Smooth muscle cell (in vitro differentiated cells): Measurements from ENCODE around the gene CCL27. TPM values are rescaled to one million over a fixed set of nuclear protein-coding genes. Genes with fewer than 3 reads are reported as not detected.

Experiments
- DNase-seq: peaks from one replicate; lab custom pipeline; 2025; ENCODE audit not compliant: unreplicated experiment; lab: John Stamatoyannopoulos, UW
- H2AFZ ChIP-seq: fragments of 200-600 bp; sonication (generic); 2 replicates; pipeline ENCODE4 v1.6.0; 2016; ENCODE audit warnings: antibody characterized with exemption, low read depth, mild to moderate bottlenecking
- H3F3A ChIP-seq: fragments of 200-600 bp; sonication (generic); 2 replicates; pipeline ENCODE4 v1.6.0; 2017; ENCODE audit warnings: antibody characterized with exemption, low read depth
- H3K27ac ChIP-seq: fragments of 200-600 bp; sonication (generic); 2 replicates; pipeline ENCODE4 v1.5.1; 2016; ENCODE audit warnings: low read depth, mild to moderate bottlenecking
- H3K27me3 ChIP-seq: fragments of 200-600 bp; sonication (generic); 2 replicates; pipeline ENCODE4 v1.6.1; 2016; ENCODE audit warnings: low read depth, mild to moderate bottlenecking
- H3K36me3 ChIP-seq: fragments of 200-600 bp; sonication (generic); 2 replicates; pipeline ENCODE4 v1.5.1; 2016; ENCODE audit warnings: low read depth
- H3K4me1 ChIP-seq: fragments of 200-600 bp; sonication (generic); 2 replicates; pipeline ENCODE4 v1.5.1; 2016; ENCODE audit warnings: low read depth
- H3K4me2 ChIP-seq: fragments of 200-600 bp; sonication (generic); 2 replicates; pipeline ENCODE4 v1.6.0; 2016; ENCODE audit warnings: mild to moderate bottlenecking
- H3K4me3 ChIP-seq: fragments of 200-600 bp; sonication (generic); 2 replicates; pipeline ENCODE4 v1.5.1; 2016; ENCODE audit warnings: mild to moderate bottlenecking
- H3K79me2 ChIP-seq: fragments of 200-600 bp; sonication (generic); 2 replicates; pipeline ENCODE4 v1.6.0; 2016; ENCODE audit warnings: low read depth, mild to moderate bottlenecking
- H3K9ac ChIP-seq: fragments of 200-600 bp; sonication (generic); 2 replicates; pipeline ENCODE4 v1.6.0; 2016; ENCODE audit warnings: low read depth
- H3K9me3 ChIP-seq: fragments of 200-600 bp; sonication (generic); replicated peaks from 2 replicates; pipeline ENCODE4 v1.5.1; 2016; ENCODE audit warnings: low read depth
- H4K20me1 ChIP-seq: fragments of 200-600 bp; sonication (generic); 2 replicates; pipeline ENCODE4 v1.6.0; 2016; ENCODE audit warnings: low read depth
- WGBS: methylation state at CpG from one replicate; pipeline ENCODE4 v1.1.7; 2016; ENCODE audit warnings: low lambda C conversion rate; 5-methylcytosine and 5-hydroxymethylcytosine counted together
- polyA plus RNA-seq: library from polyadenylated mRNA; unstranded; fragments of >200 nt; fragmentation: Nextera tagmentation; extraction: Ambion mirVana; gene quantifications from 2 replicates; pipeline ENCODE4 v1.2.1, GENCODE V29; 2016
- total RNA-seq: library from RNA; depleted of rRNA; stranded (reverse); fragments of >200 nt; gene quantifications from 2 replicates; pipeline ENCODE4 v1.2.3, GENCODE V29; 2014
- TF ChIP-seq, protein P1 (sequence below): fragments of 200-600 bp; sonication (generic); IDR thresholded peaks from 2 replicates; pipeline ENCODE4 v1.5.1; 2017; ENCODE audit warnings: borderline replicate concordance, mild to moderate bottlenecking, antibody characterized with exemption; ENCODE audit not compliant: insufficient read depth, poor library complexity, severe bottlenecking

Gene CCL27
- total and polyA plus RNA-seq, 2 experiments from 2014 or later, result 1.0 to 3.6 TPM

DNA sequence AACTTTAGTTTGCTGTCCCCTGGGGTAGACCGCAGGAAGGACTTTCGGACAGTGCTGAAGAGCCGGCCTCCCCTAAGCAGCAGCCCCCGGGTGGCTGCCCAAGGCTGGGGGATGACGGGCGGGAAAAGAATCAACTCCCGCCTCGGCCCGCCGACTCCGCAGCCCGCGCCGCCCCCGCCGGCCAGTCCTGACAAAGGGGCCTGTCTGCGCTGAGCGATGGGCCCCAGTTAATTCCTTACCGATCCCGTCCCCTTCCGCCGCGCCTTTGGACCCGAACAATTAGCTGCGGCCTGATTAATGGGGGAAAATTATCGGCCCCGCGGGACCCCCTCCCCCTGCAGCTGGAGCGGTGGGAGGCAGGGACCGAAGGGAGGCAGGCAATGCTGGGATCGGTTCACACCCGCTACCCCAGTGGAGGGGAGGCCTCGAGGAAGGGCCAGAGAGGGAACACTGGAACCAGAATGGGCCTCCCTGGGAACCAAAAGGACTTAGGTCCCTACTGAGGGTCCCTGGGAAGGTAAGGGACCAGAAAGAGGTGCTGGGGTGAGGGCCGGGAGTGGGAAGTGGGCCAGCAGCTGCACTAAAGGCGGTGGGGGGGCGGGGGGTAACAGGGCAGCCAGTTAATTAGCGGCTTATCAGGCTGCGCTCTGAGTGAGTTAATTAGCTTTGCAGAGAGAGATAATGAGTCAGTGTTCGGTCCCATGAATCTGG lies 37.8 kb downstream of the CCL27 start:
- peaks cover 59% of the 10 kb centered on the region for H3K27me3 ChIP-seq
- 24% methylated on average over 37 of the region's 39 CpGs for WGBS

DNA sequence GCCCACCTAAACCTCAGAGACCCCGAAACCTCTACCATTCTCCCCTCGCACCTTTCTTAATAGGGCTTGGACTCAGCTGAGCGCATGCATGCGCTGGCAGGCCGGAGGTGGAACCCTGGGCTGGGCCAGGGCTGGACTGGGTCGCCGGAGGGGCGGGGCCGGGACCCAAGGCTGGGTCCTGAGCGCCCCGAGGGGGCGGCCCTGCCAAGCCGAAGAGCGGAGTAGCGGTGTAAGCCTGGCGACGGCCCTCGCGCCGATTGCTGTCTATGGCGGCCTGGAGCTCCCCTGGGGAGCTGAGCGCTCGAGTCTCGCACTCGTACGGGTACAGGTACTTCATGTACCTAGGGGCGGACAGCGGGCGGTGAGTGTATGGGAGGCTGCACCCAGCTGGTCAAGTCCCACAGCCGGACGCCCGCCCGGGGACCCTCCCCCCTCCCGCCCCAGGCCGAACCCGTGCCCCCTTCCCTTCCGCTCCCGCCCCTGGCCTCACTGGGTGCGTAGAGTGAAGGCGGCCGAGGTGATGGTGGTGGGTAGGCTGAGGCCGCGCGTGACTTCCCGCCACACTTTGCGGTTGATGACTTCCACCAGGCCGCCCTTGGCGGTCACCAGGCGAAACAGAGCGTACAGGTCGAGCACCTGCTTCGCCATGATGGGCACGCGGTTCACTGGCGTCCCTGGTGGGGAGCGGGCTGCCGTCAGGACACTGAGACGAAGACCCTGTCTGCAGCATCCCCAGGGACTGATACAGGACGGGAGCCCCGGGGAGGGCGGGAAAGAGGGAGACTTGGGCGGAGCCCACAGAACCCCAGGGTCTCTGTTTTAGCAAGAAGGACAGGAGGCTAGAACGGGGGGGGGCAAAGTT lies 38.9 kb downstream of the CCL27 start:
- WGBS, result 90% methylated on average over 50 of the region's 63 CpGs
- H4K20me1 ChIP-seq, result no peaks in the 10 kb centered on the region
- DNase-seq, result no peak
- no peaks in the 10 kb centered on the region for H3K9me3 ChIP-seq
- no peaks in the 10 kb centered on the region for H3K79me2 ChIP-seq
- H3K27me3 ChIP-seq, result peaks cover 49% of the 10 kb centered on the region
- no peak overlapping the region for H2AFZ ChIP-seq
- peaks cover 22% of the 10 kb centered on the region for H3K4me1 ChIP-seq
- H3K36me3 ChIP-seq, result no peaks in the 10 kb centered on the region
- H3K27ac ChIP-seq, result no peak overlapping the region
- H3K9ac ChIP-seq, result no peak overlapping the region
- H3F3A ChIP-seq, result no peaks in the 10 kb centered on the region
- no peak overlapping the region for H3K4me2 ChIP-seq
- no peak overlapping the region for H3K4me3 ChIP-seq
- TF ChIP-seq, protein P1, sequence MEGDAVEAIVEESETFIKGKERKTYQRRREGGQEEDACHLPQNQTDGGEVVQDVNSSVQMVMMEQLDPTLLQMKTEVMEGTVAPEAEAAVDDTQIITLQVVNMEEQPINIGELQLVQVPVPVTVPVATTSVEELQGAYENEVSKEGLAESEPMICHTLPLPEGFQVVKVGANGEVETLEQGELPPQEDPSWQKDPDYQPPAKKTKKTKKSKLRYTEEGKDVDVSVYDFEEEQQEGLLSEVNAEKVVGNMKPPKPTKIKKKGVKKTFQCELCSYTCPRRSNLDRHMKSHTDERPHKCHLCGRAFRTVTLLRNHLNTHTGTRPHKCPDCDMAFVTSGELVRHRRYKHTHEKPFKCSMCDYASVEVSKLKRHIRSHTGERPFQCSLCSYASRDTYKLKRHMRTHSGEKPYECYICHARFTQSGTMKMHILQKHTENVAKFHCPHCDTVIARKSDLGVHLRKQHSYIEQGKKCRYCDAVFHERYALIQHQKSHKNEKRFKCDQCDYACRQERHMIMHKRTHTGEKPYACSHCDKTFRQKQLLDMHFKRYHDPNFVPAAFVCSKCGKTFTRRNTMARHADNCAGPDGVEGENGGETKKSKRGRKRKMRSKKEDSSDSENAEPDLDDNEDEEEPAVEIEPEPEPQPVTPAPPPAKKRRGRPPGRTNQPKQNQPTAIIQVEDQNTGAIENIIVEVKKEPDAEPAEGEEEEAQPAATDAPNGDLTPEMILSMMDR, result no peak

More for the DNA sequence above, 37.8 kb downstream of the CCL27 start:
- Histone ChIP-seq H3K4me1 (peaks cover 27% of the 10 kb centered on the region), H3K9me3 (no peaks in the 10 kb centered on the region), H3F3A (no peaks in the 10 kb centered on the region), H3K79me2 (no peaks in the 10 kb centered on the region), H4K20me1 (no peaks in the 10 kb centered on the region), H3K27ac (no peak overlapping the region), H3K4me3 (no peak overlapping the region), H2AFZ (peak overlapping the region; percentile 62), H3K36me3 (no peaks in the 10 kb centered on the region), H3K9ac (no peak overlapping the region), H3K4me2 (peak overlapping the region; percentile 40)
- TF ChIP-seq, protein P1, result no peak
- DNase-seq, result no peak

DNA sequence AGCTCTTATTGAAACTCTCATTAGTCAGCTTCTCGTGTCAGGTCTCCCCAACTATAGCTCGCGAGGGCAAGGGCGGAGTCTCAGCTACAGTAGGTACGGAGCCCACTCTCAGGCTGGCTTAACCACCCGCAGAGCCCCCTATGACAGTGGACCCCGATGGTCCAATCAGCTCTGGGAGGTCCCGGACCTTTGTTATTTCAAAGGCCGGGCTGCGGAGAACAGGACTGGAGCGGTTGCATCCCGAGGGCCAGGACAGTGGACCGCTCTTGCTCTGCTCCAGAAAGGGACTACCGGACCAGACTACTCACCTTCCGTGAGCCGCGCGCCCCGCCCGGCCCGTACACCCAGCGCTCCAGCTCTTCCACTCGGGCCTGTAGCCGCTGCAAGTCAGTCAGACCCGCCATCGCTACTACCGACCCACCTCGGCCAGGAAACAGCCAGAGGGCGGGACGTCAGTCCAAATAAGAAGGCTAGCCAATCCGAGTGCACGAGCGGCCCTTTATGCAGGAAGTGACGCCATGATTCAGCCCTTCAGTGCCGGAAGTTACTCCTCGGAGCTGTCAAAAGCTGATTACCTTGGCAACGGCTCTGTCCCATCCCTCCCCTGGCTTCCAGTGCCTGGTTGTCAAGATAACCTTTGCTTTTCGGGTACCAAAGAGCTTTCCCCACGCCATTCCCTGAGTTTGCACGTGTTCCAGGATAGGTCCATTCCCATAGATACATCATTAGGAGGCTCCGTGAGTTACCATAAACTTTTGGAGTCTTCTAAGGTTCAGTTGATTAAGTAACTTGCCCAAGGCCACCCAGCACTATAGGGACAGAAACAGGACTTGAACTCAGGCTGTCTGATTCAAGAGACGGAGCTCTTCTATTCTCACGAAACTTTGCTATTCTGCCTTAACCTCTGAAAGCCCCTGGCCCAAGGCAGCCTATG lies 42.1 kb downstream of the CCL27 start, which contains the start of gene DCTN3:
Gene DCTN3, minus strand, starts transcription at position 435 of the 934 bp plus-strand sequence. Its CDS starts 31 bp downstream, at position 404.
- H3K9me3 ChIP-seq, result no peaks in the 10 kb centered on the region

More for the DNA sequence above, 42.1 kb downstream of the CCL27 start, which contains the start of gene DCTN3:
- Histone ChIP-seq H3K27ac (no peak within 1 kb of the TSS), H4K20me1 (no peaks in the 10 kb centered on the region), H3K36me3 (peaks cover 3% of the 10 kb centered on the region), H2AFZ (peak within 1 kb of the TSS; percentile 98), H3K4me1 (peaks cover 13% of the 10 kb centered on the region), H3K4me3 (peak within 1 kb of the TSS; percentile 79), H3F3A (no peaks in the 10 kb centered on the region), H3K79me2 (no peaks in the 10 kb centered on the region), H3K27me3 (peaks cover 16% of the 10 kb centered on the region), H3K9ac (peak within 1 kb of the TSS; percentile 87), H3K4me2 (peak within 1 kb of the TSS; percentile 96)
- WGBS, result 9% methylated on average over 43 of the region's 43 CpGs
- peak; percentile 42 for DNase-seq
- TF ChIP-seq, protein P1, result no peak
